ENCODE data around the gene SRSF6.
"Not testable (repeated sequence)": the region's sequence is repeated elsewhere in the genome, so short reads cannot be mapped to it uniquely, and the experiment has no call there.

SRSF6 gene

DNA sequence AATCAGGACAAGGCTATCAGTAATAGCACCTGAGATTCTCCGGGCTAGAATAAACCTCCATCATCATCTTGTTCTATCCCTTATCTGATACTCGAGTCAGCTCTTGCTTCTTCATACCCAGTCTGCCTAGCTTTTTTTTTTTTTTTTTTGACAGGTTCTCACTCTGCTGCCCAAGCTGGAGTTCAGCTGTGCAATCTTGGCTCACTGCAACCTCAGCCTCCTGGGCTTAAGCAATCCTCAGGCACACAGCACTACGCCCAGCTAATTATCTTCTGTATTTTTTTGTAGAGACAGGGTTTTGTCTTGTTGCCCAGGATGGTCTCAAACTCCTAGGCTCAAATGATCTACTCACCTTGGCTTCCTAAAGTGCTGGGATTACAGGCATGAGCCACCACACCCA, 19.5 kb downstream of the SRSF6 start:
- Histone ChIP-seq H3K9me3 (ENCODE audit: control insufficient read depth in 5 of 5, low read length in 5 of 5) (peaks cover 0 to 5% (median 0%) of the 10 kb centered on the region in 5 donors), H3K4me1 (ENCODE audit: control insufficient read depth in 5 of 5, insufficient read depth in 5 of 5, low read length in 5 of 5) (peaks cover 0 to 11% (median 6%) of the 10 kb centered on the region in 5 donors), H3K27ac (ENCODE audit: low read depth, low read length) (no peak overlapping the region)

DNA sequence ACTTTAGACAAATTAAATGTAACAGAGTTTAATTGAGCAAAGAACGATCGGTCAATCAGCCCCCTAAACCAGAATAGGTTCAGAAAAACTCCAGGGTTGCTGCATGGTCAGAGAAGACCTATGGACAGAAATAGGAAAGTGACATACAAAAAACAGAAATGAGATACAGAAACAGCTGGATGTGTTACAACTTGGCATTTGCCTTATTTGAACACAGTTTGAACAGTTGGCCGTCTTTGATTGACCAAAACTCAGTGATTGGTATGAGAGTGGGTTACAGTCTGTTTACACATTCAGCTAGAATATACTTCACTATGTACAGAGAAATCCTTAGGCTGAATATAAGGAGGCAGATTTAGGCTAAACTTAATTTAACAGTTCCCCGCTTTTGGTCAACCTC, 19.9 kb downstream of the SRSF6 start:
- H3K4me3 ChIP-seq (ENCODE audit: low read depth in 1 of 5, low read length in 5 of 5), result no peak overlapping the region
- no peak overlapping the region for H3K27ac ChIP-seq (ENCODE audit: low read depth, low read length)

More for the DNA sequence above, 19.5 kb downstream of the SRSF6 start:
- Histone ChIP-seq H3K27me3 (ENCODE audit: control insufficient read depth in 5 of 5, insufficient read depth in 4 of 5, low read length in 5 of 5) (no peaks in the 10 kb centered on the region), H3K36me3 (ENCODE audit: control insufficient read depth in 5 of 5, insufficient read depth in 5 of 5, low read length in 5 of 5) (peaks cover 0 to 4% (median 0%) of the 10 kb centered on the region in 5 donors), H3K4me3 (ENCODE audit: low read depth in 1 of 5, low read length in 5 of 5) (no peak overlapping the region), H3K9ac (ENCODE audit: low read length in 5 of 5) (no peak overlapping the region)

DNA sequence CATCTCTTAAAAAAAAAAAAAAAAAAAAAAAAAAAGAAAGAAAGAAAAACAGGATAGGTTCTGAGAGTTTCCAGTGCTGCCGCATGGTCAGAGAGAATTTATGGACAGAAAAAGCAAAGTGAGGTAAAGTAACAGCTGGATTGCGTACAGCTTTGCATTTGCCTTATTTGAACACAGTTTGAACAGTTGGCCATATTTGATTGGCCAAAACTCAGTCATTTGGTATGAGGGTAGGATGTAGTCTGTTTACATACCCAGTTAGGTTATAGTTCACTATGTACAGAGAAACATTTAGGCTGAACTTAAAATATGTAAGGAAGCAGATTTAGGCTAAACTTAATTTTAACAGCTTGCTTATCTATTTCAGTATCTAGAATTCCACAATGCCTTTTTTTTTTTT, 32.3 kb downstream of the SRSF6 start:
- Histone ChIP-seq H3K9ac (ENCODE audit: low read length in 5 of 5) (no peak overlapping the region), H3K9me3 (ENCODE audit: control insufficient read depth in 5 of 5, low read length in 5 of 5) (peaks cover 0 to 3% (median 0%) of the 10 kb centered on the region in 5 donors), H3K36me3 (ENCODE audit: control insufficient read depth in 5 of 5, insufficient read depth in 5 of 5, low read length in 5 of 5) (no peaks in the 10 kb centered on the region), H3K4me3 (ENCODE audit: low read depth in 1 of 5, low read length in 5 of 5) (no peak overlapping the region), H3K4me1 (ENCODE audit: control insufficient read depth in 5 of 5, insufficient read depth in 5 of 5, low read length in 5 of 5) (no peaks in the 10 kb centered on the region), H3K27me3 (ENCODE audit: control insufficient read depth in 5 of 5, insufficient read depth in 4 of 5, low read length in 5 of 5) (no peaks in the 10 kb centered on the region), H3K27ac (ENCODE audit: low read depth, low read length) (no peak overlapping the region)

More for the DNA sequence above, 19.9 kb downstream of the SRSF6 start:
- Histone ChIP-seq H3K36me3 (ENCODE audit: control insufficient read depth in 5 of 5, insufficient read depth in 5 of 5, low read length in 5 of 5) (peaks cover 0 to under 1% (median 0%) of the 10 kb centered on the region in 5 donors), H3K4me1 (ENCODE audit: control insufficient read depth in 5 of 5, insufficient read depth in 5 of 5, low read length in 5 of 5) (peaks cover 0 to 11% (median 6%) of the 10 kb centered on the region in 5 donors), H3K27me3 (ENCODE audit: control insufficient read depth in 5 of 5, insufficient read depth in 4 of 5, low read length in 5 of 5) (no peaks in the 10 kb centered on the region), H3K9ac (ENCODE audit: low read length in 5 of 5) (peak overlapping the region in 1 of 5 donors; percentile 6), H3K9me3 (ENCODE audit: control insufficient read depth in 5 of 5, low read length in 5 of 5) (peaks cover 0 to 5% (median 0%) of the 10 kb centered on the region in 5 donors)

DNA sequence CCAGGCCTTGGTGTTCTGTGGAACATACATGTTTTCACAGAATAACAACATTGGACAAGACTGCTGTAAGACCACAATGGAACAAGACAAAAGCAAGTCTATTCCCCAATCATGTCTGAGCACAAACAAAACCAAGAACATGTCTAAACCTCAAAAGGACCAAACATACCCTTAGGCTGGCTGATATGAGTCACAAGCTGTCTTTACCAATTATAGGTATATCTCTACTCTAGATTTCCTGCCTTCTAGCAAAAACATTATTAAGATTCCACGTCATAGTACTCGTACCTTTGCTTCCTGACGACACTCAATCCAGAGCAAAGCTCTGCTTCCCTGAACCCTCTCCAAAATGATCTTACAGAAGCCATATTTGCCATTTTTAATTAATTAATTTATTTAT, 34.4 kb downstream of the SRSF6 start:
- Histone ChIP-seq H3K27ac (ENCODE audit: low read depth, low read length) (no peak overlapping the region), H3K4me3 (ENCODE audit: low read depth in 1 of 5, low read length in 5 of 5) (no peak overlapping the region), H3K36me3 (ENCODE audit: control insufficient read depth in 5 of 5, insufficient read depth in 5 of 5, low read length in 5 of 5) (no peaks in the 10 kb centered on the region), H3K9ac (ENCODE audit: low read length in 5 of 5) (no peak overlapping the region), H3K27me3 (ENCODE audit: control insufficient read depth in 5 of 5, insufficient read depth in 4 of 5, low read length in 5 of 5) (no peaks in the 10 kb centered on the region), H3K9me3 (ENCODE audit: control insufficient read depth in 5 of 5, low read length in 5 of 5) (peaks cover 0 to under 1% (median 0%) of the 10 kb centered on the region in 5 donors), H3K4me1 (ENCODE audit: control insufficient read depth in 5 of 5, insufficient read depth in 5 of 5, low read length in 5 of 5) (no peaks in the 10 kb centered on the region)

DNA sequence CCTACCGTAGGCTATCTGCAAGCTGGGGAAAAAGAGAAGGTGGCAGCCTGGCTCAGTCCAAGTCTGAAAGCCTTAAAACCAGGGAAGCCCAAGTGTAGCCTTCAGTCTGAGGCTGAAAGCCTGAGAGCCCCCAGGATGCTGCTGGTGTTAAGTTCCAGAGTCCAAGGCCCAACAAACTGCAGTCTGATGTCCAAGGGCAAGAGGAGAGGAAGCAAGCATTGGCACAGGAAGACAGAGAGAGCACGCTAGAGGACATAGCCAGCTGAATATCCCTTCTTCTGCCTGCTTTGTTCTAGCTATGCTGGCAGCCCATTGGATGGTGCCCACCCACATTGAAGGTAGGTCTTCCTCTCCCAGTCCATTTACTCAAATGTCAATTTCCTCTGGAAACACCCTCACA, 37.7 kb downstream of the SRSF6 start:
- Histone ChIP-seq H3K9me3 (ENCODE audit: control insufficient read depth in 5 of 5, low read length in 5 of 5) (no peaks in the 10 kb centered on the region), H3K4me3 (ENCODE audit: low read depth in 1 of 5, low read length in 5 of 5) (no peak overlapping the region), H3K4me1 (ENCODE audit: control insufficient read depth in 5 of 5, insufficient read depth in 5 of 5, low read length in 5 of 5) (no peaks in the 10 kb centered on the region), H3K27me3 (ENCODE audit: control insufficient read depth in 5 of 5, insufficient read depth in 4 of 5, low read length in 5 of 5) (no peaks in the 10 kb centered on the region), H3K27ac (ENCODE audit: low read depth, low read length) (no peak overlapping the region), H3K9ac (ENCODE audit: low read length in 5 of 5) (no peak overlapping the region), H3K36me3 (ENCODE audit: control insufficient read depth in 5 of 5, insufficient read depth in 5 of 5, low read length in 5 of 5) (no peaks in the 10 kb centered on the region)

DNA sequence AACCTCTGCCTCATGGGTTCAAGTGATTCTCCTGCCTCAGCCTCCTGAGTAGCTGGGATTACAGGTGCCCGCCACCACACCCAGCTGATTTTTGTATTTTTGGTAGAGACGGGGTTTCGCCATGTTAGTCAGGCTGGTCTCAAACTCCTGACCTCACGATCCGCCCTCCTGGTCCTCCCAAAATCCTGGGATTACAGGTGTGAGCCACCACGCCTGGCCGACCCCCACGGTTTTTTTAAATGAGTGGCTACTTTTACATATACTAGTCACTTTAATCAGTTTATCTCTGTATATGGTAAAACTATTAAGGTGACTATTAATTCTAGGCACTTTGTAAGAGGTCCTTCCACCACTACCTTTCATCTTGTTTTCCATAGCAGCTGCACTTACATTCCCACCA, 44.3 kb downstream of the SRSF6 start:
- not testable (repeated sequence) for H3K9me3 ChIP-seq (ENCODE audit: control insufficient read depth in 5 of 5, low read length in 5 of 5); H3K27me3 ChIP-seq (ENCODE audit: control insufficient read depth in 5 of 5, insufficient read depth in 4 of 5, low read length in 5 of 5); H3K4me1 ChIP-seq (ENCODE audit: control insufficient read depth in 5 of 5, insufficient read depth in 5 of 5, low read length in 5 of 5); H3K27ac ChIP-seq (ENCODE audit: low read depth, low read length); H3K9ac ChIP-seq (ENCODE audit: low read length in 5 of 5); H3K36me3 ChIP-seq (ENCODE audit: control insufficient read depth in 5 of 5, insufficient read depth in 5 of 5, low read length in 5 of 5); H3K4me3 ChIP-seq (ENCODE audit: low read depth in 1 of 5, low read length in 5 of 5)

DNA sequence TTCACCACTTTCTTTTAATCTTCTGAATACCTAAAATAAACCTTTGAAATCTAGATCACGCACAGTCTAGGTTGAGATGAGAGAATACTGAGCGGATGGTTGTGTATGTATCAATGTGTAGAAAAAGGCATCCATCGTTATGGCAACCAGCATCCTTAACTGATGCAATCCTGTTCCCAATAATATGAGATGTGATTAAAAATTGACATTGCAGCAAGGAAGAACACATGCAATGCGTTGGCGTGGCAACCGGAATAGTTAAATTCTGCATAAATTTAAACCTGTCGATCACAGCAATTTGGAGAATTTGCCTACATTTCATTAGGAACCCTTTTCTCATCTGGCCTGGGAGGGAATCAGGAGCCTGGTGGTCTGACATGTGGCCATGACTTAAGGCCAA, 48.5 kb downstream of the SRSF6 start:
- Histone ChIP-seq H3K4me1 (ENCODE audit: control insufficient read depth in 5 of 5, insufficient read depth in 5 of 5, low read length in 5 of 5) (peaks cover 2 to 16% (median 14%) of the 10 kb centered on the region in 5 donors), H3K27me3 (ENCODE audit: control insufficient read depth in 5 of 5, insufficient read depth in 4 of 5, low read length in 5 of 5) (peaks cover 0 to 9% (median 4%) of the 10 kb centered on the region in 5 donors), H3K36me3 (ENCODE audit: control insufficient read depth in 5 of 5, insufficient read depth in 5 of 5, low read length in 5 of 5) (no peaks in the 10 kb centered on the region), H3K9ac (ENCODE audit: low read length in 5 of 5) (no peak overlapping the region), H3K9me3 (ENCODE audit: control insufficient read depth in 5 of 5, low read length in 5 of 5) (no peaks in the 10 kb centered on the region), H3K4me3 (ENCODE audit: low read depth in 1 of 5, low read length in 5 of 5) (no peak overlapping the region), H3K27ac (ENCODE audit: low read depth, low read length) (no peak overlapping the region)

DNA sequence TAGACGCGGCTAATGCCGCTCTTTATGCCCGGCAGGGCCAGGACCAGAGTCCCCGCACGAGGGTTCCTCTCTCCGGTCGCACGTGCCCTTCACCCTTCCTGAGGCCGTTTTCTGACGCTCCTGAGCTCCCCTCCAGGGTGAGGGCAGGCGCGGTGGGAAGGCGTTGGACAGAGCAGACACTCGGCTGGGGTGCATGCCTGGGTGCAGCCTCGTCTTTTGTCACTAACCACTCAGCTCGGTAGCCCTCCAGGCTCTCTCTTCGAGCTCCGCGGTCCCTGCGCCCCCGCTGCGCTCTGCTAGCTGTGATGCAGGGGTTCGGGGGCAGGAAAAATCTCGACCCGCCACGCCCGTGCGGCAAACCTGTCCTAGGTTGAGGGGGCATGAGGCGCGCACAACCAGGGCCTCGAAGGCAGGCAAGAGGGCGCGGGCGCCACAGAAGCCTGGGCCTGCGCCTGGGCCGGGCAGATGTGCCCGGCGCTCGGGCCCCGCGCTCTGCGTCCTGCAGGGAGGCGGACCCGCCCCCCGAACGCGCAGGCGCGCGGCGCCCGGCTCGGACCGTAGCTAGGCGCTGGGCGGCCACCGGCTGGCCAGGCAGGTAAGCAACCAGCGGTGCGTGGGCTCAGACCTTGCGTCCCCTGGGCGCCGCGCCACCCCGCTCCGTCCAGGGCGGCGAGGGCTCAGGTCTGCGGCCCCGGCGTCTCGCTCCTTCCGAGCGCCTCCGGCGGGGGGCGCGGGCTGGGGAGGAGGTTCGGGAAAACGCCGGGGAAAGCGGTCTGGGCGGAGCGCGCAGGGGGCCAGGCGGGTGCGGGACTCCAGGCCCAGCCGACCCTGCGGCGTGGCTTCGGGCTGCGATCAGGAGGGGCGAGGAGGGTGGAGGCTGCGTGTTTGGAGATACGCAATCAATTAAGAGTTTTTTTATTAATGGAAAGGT, 49.7 kb downstream of the SRSF6 start, which contains the start of gene L3MBTL1:
Gene L3MBTL1, plus strand, starts transcription at position 548 of the 931 bp plus-strand sequence. CDS start 5,807 bp downstream, outside the sequence.
- peaks cover 2 to 16% (median 14%) of the 10 kb centered on the region in 5 donors for H3K4me1 ChIP-seq (ENCODE audit: control insufficient read depth in 5 of 5, insufficient read depth in 5 of 5, low read length in 5 of 5)
- peak within 1 kb of the TSS in 3 of 5 donors; percentile 43 to 62 (median 56) for H3K9ac ChIP-seq (ENCODE audit: low read length in 5 of 5)
- H3K27me3 ChIP-seq (ENCODE audit: control insufficient read depth in 5 of 5, insufficient read depth in 4 of 5, low read length in 5 of 5), result peaks cover 0 to 9% (median 4%) of the 10 kb centered on the region in 5 donors
- peak within 1 kb of the TSS in 4 of 5 donors; percentile 57 to 72 (median 64) for H3K4me3 ChIP-seq (ENCODE audit: low read depth in 1 of 5, low read length in 5 of 5)
- H3K36me3 ChIP-seq (ENCODE audit: control insufficient read depth in 5 of 5, insufficient read depth in 5 of 5, low read length in 5 of 5), result no peaks in the 10 kb centered on the region
- H3K9me3 ChIP-seq (ENCODE audit: control insufficient read depth in 5 of 5, low read length in 5 of 5), result no peaks in the 10 kb centered on the region
- H3K27ac ChIP-seq (ENCODE audit: low read depth, low read length), result no peak within 1 kb of the TSS

DNA sequence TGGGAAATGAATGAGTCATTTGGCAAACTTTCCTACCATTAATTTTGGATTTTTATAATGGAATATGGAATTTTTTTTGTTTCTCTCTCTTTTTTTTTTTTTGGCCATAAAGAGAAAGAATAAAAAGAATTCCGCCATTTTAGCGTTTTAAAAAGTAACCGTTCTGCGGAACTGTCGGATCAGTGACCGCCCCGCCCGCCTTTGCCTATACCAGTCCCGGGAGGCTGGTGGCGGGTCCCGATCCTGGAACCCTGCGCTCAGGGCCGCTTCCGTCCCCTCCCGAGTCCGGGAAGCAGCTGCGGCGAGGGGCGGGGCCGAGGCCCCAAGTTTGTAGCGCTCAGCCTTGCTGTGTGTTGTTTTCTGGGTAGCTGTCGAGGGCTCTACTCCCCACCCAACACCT, 50.4 kb downstream of the SRSF6 start:
- Histone ChIP-seq H3K9me3 (ENCODE audit: control insufficient read depth in 5 of 5, low read length in 5 of 5) (no peaks in the 10 kb centered on the region), H3K4me3 (ENCODE audit: low read depth in 1 of 5, low read length in 5 of 5) (peak overlapping the region in 4 of 5 donors; percentile 57 to 72 (median 64)), H3K36me3 (ENCODE audit: control insufficient read depth in 5 of 5, insufficient read depth in 5 of 5, low read length in 5 of 5) (no peaks in the 10 kb centered on the region), H3K9ac (ENCODE audit: low read length in 5 of 5) (peak overlapping the region in 3 of 5 donors; percentile 43 to 62 (median 56)), H3K27ac (ENCODE audit: low read depth, low read length) (no peak overlapping the region), H3K4me1 (ENCODE audit: control insufficient read depth in 5 of 5, insufficient read depth in 5 of 5, low read length in 5 of 5) (peaks cover 2 to 18% (median 16%) of the 10 kb centered on the region in 5 donors), H3K27me3 (ENCODE audit: control insufficient read depth in 5 of 5, insufficient read depth in 4 of 5, low read length in 5 of 5) (peaks cover 0 to 9% (median 4%) of the 10 kb centered on the region in 5 donors)

DNA sequence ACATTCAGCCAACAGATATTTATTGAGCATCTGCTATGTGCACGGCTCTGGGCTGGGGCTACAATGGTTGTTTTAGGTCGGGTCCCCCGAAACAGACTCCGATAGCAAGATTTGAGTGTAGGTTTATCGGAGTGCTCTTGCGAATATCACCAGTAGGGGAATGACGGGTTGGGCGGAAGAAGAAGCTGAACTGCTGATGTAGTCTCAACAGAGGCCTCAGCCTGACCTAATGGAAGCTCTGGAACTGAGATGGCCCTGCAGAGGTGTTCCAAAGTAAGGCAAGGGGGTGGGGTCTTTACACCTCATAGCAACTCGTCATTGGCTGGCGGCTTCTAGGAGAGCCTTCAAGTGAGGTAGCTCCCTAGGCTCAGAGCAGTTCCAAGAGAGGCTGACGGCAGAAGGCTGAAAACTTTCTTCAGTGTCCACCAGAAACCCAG, 50.9 kb downstream of the SRSF6 start:
- Histone ChIP-seq H3K4me3 (ENCODE audit: low read depth in 1 of 5, low read length in 5 of 5) (peak overlapping the region in 4 of 5 donors; percentile 57 to 72 (median 64)), H3K27me3 (ENCODE audit: control insufficient read depth in 5 of 5, insufficient read depth in 4 of 5, low read length in 5 of 5) (peaks cover 0 to 9% (median 4%) of the 10 kb centered on the region in 5 donors), H3K27ac (ENCODE audit: low read depth, low read length) (no peak overlapping the region), H3K36me3 (ENCODE audit: control insufficient read depth in 5 of 5, insufficient read depth in 5 of 5, low read length in 5 of 5) (no peaks in the 10 kb centered on the region), H3K4me1 (ENCODE audit: control insufficient read depth in 5 of 5, insufficient read depth in 5 of 5, low read length in 5 of 5) (peaks cover 2 to 23% (median 20%) of the 10 kb centered on the region in 5 donors), H3K9me3 (ENCODE audit: control insufficient read depth in 5 of 5, low read length in 5 of 5) (no peaks in the 10 kb centered on the region), H3K9ac (ENCODE audit: low read length in 5 of 5) (no peak overlapping the region)

Data from subcutaneous abdominal adipose tissue (tissue), 5 donors.